ENCODE data around the gene DNTTIP2.

GRCh38 chr1:93925206-93925605 lies 46.2 kb upstream of the DNTTIP2 start:
- TF ChIP-seq CTCF (IDR thresholded peaks at IDR 0.05; ENCODE audit: insufficient read depth, low read length, poor library complexity, severe bottlenecking) (no peak), EZH2phosphoT487 (conservative IDR thresholded peaks at IDR 0.05; ENCODE audit: low read length) (no peak)
